Retinal pigment epithelial cell (primary cell): ENCODE results near the gene PARK7.

Experiments
- DNase-seq: peaks from one replicate; pipeline ENCODE4 v3.0.0-alpha.2; 2010; ENCODE audit warnings: low read depth
- H3K4me3 ChIP-seq: 2 replicates; pipeline ENCODE4 v1.5.1; 2011; ENCODE audit warnings: mild to moderate bottlenecking, low read length, control low read depth, moderate library complexity
- TF ChIP-seq, protein P1 (sequence below): conservative IDR thresholded peaks from 2 replicates; pipeline ENCODE4 v1.5.1; 2011; ENCODE audit warnings: low read depth, low read length, control low read depth, inconsistent platforms

PARK7 gene

GRCh38 chr1:8011923-8012858 lies 50.7 kb downstream of the PARK7 start:
- no peak overlapping the region for H3K4me3 ChIP-seq
- no peak for DNase-seq
- TF ChIP-seq, protein P1, sequence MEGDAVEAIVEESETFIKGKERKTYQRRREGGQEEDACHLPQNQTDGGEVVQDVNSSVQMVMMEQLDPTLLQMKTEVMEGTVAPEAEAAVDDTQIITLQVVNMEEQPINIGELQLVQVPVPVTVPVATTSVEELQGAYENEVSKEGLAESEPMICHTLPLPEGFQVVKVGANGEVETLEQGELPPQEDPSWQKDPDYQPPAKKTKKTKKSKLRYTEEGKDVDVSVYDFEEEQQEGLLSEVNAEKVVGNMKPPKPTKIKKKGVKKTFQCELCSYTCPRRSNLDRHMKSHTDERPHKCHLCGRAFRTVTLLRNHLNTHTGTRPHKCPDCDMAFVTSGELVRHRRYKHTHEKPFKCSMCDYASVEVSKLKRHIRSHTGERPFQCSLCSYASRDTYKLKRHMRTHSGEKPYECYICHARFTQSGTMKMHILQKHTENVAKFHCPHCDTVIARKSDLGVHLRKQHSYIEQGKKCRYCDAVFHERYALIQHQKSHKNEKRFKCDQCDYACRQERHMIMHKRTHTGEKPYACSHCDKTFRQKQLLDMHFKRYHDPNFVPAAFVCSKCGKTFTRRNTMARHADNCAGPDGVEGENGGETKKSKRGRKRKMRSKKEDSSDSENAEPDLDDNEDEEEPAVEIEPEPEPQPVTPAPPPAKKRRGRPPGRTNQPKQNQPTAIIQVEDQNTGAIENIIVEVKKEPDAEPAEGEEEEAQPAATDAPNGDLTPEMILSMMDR, result no peak

- TF ChIP-seq, protein P1, result no peak
- H3K4me3 ChIP-seq, result no peak overlapping the region
- no peak for DNase-seq
Measured at GRCh38 chr1:8012955-8013354, 51.4 kb downstream of the PARK7 start.

DNA sequence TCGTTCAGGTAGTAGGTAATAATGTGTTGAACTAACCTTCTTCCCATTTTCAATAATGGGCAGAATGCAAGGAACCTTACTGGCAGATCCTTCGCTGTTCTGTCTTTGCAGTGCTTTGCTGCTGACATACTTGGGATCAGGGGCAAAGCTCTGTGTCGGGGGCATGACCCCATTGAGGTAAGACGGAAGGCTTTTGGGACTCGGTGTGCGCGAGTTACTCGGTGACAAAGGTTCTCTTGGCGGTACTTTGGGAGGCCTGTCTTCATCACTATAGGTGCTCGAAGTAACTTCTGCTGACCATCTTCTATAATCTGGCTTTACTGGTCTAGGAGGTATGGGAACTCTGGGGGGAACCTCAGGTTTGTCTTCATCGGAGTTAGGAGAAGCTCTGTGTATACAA lies 51.9 kb downstream of the PARK7 start:
- no peak for DNase-seq
- TF ChIP-seq, protein P1, result no peak
- no peak overlapping the region for H3K4me3 ChIP-seq

GRCh38 chr1:8013800-8014199 lies 52.3 kb downstream of the PARK7 start:
- DNase-seq, result no peak
- H3K4me3 ChIP-seq, result no peak overlapping the region
- TF ChIP-seq, protein P1, result no peak

DNA sequence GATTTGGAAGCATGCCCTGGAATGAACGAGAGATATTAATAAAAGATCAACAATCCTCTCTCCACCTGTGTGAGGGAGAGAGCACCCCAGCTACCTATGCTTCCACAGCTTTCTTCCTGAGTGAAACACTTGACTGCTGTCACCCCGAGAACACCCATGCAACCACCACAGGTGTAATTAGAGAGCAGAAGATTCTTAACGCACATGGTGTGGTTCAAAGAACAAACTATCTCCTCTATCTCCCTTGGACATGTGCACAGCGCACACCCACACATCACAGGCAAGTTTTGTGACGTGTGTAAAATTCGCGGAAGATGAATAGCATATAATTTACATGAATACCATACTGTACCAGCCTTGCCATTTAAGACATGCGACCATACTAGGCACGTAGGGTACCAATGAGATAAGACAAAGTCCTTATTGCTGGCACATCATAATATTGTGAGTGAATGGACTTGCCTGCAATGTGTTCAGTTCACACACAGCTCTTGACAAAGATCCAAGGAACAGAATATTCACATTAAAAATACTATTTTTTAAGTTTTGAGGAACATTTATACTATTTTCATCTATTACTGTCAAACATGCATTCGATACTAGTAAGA lies 53.0 kb downstream of the PARK7 start:
- TF ChIP-seq, protein P1, result no peak
- no peak for DNase-seq
- no peak overlapping the region for H3K4me3 ChIP-seq

- TF ChIP-seq, protein P1, result peak; percentile 67
- DNase-seq, result peak; percentile 66
- peak overlapping the region; percentile 0 for H3K4me3 ChIP-seq
Measured at GRCh38 chr1:8015036-8015808, 53.7 kb downstream of the PARK7 start.
